AG04449 (cell line): Measurements from ENCODE around the gene BAIAP2.

Experiments used
- CTCF ChIA-PET: fragments of 350-600 bp; formaldehyde crosslinking; extraction: SDS; loops from one replicate; lab custom pipeline; 2021; ENCODE audit warnings: antibody characterized with exemption; lab: Yijun Ruan, JAX
- POLR2A ChIA-PET: fragments of 400-600, 350-600 bp; formaldehyde crosslinking; extraction: SDS; loops from one replicate; lab custom pipeline; 2020; ENCODE audit warnings: antibody characterized with exemption, inconsistent platforms; lab: Yijun Ruan, JAX
- DNase-seq: peaks from one replicate; pipeline ENCODE4 v3.0.0-alpha.2; 2010; ENCODE audit warnings: low read depth, low spot score
- H3K4me3 ChIP-seq: 2 replicates; pipeline ENCODE4 v1.5.1; 2011; ENCODE audit warnings: low read depth, mild to moderate bottlenecking, control low read depth, low read length
- TF ChIP-seq, protein P1 (sequence below): IDR thresholded peaks from one replicate; pipeline ENCODE4 v1.5.1; 2011; ENCODE audit warnings: mild to moderate bottlenecking, moderate library complexity, low read length, control low read depth, inconsistent platforms; ENCODE audit not compliant: insufficient read depth; ENCODE audit errors: missing control alignments

BAIAP2 gene, protein sequence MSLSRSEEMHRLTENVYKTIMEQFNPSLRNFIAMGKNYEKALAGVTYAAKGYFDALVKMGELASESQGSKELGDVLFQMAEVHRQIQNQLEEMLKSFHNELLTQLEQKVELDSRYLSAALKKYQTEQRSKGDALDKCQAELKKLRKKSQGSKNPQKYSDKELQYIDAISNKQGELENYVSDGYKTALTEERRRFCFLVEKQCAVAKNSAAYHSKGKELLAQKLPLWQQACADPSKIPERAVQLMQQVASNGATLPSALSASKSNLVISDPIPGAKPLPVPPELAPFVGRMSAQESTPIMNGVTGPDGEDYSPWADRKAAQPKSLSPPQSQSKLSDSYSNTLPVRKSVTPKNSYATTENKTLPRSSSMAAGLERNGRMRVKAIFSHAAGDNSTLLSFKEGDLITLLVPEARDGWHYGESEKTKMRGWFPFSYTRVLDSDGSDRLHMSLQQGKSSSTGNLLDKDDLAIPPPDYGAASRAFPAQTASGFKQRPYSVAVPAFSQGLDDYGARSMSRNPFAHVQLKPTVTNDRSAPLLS

DNA sequence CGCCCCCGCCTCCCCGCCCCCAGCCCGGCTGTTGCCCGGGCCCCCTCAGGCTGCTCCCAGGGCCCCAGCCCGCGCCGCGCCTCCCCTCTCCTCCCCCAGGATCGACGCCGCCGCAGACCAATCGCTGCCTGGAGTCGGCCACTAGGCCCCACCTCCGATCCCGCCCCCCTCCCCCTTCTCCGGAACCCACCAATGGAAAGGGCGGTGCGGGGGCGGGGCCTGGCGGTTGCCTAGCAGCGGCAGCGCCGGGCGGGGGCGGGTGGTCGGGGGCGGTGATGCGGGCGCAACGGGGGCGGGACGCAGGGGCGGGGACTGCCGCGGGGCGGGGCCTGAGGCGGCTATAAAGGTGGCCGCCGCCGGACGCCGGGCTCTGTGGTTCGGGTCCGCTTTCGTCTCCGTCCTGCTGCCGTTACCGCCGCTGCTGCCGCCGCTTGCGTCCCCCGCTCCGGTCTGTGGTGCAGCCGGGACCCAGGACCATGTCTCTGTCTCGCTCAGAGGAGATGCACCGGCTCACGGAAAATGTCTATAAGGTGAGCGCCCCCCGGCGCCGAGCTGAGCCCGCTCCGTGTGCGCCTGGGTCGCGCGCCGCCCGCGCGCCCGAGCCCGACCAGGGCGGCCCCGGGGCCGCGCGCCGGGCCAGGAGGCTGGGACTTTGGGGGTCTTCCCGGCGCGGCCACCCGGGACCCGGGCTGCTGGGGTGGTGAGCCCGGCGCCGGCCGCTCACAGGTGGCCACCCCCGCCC, at the start of gene BAIAP2:
BAIAP2 (plus strand) TSS at position 373 of the 742 bp plus-strand sequence; CDS start at position 477, 104 bp downstream.
- CTCF ChIA-PET: interaction anchor here (3.1 to 5.3 kb wide), 2 partner anchors 10 to 63 kb away, joined by 28 to 35 read pairs; no protein-coding TSS in a partner anchor

DNA sequence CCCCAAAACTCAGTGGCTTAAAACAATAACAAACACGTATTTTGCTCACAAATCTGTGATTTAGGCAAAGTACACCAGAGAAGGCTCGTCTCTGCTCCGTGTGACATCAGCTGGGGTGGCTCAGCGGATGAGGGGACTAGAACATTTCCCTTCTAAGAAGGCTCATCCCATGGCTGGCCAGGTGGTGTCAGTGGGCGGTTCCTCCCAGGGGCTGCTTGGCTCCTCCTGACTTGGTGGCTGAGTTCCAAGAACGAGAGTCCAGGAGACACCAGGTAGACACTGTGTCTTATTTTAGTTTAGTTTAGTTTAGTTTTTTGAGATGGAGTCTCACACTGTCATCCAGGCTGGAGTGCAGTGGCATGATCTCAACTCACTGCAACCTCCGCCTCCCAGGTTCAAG, 48.9 kb upstream of the BAIAP2 start:
- POLR2A ChIA-PET: interaction anchor here (0.5 kb wide), 1 partner anchor 254 kb away, joined by 3 read pairs; no protein-coding TSS in a partner anchor
- no peak overlapping the region for H3K4me3 ChIP-seq
- TF ChIP-seq, protein P1, sequence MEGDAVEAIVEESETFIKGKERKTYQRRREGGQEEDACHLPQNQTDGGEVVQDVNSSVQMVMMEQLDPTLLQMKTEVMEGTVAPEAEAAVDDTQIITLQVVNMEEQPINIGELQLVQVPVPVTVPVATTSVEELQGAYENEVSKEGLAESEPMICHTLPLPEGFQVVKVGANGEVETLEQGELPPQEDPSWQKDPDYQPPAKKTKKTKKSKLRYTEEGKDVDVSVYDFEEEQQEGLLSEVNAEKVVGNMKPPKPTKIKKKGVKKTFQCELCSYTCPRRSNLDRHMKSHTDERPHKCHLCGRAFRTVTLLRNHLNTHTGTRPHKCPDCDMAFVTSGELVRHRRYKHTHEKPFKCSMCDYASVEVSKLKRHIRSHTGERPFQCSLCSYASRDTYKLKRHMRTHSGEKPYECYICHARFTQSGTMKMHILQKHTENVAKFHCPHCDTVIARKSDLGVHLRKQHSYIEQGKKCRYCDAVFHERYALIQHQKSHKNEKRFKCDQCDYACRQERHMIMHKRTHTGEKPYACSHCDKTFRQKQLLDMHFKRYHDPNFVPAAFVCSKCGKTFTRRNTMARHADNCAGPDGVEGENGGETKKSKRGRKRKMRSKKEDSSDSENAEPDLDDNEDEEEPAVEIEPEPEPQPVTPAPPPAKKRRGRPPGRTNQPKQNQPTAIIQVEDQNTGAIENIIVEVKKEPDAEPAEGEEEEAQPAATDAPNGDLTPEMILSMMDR: no peak
- DNase-seq: no peak
- CTCF ChIA-PET: interaction anchor here (1.3 to 10.9 kb wide), 2 partner anchors 111 to 561 kb away, joined by 3 to 135 read pairs; no protein-coding TSS in a partner anchor

More for the DNA sequence above, at the start of gene BAIAP2:
- no peak for DNase-seq
- H3K4me3 ChIP-seq: peak within 1 kb of the TSS; percentile 78
- TF ChIP-seq, protein P1: no peak
- POLR2A ChIA-PET: interaction anchor here (0.7 to 1.0 kb wide), 2 partner anchors 60 to 62 kb away, joined by 4 to 5 read pairs; no protein-coding TSS in a partner anchor

DNA sequence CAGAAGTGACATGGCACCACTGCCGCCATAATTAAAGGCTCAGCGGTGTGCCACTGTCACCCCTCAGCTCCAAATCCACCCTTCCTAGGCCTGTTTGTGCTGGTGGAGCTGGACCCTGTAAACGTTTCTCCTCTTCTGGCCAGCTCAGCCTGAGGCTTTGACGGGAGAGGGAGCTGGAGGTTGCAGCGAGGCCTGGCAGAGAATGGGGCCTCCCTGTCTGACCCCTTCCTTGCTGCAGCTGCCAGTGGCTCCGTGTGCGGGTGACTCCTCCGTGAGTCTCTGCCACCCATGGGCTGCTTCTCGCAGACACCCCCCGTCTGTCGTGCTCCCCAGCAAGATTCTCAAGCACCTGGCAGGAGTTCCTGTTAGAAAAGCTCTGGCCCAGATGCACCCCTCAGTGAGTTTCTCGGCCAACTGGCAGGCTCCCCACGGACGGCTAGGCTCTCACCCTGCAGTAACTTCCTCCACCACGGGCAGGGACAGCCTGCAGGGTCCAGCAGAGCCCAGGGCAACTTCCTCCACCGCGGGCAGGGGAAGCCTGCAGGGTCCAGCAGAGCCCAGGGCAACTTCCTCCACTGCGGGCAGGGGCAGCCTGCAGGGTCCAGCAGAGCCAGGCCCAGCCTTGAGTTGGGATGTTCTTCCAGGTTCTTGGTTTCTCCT, 48.0 kb upstream of the BAIAP2 start:
- CTCF ChIA-PET: interaction anchor here (0.8 to 10.9 kb wide), 4 partner anchors 37 to 562 kb away, joined by 3 to 135 read pairs (median 4); no protein-coding TSS in a partner anchor
- DNase-seq: no peak
- POLR2A ChIA-PET: no interaction called here
- no peak overlapping the region for H3K4me3 ChIP-seq
- TF ChIP-seq, protein P1: no peak

DNA sequence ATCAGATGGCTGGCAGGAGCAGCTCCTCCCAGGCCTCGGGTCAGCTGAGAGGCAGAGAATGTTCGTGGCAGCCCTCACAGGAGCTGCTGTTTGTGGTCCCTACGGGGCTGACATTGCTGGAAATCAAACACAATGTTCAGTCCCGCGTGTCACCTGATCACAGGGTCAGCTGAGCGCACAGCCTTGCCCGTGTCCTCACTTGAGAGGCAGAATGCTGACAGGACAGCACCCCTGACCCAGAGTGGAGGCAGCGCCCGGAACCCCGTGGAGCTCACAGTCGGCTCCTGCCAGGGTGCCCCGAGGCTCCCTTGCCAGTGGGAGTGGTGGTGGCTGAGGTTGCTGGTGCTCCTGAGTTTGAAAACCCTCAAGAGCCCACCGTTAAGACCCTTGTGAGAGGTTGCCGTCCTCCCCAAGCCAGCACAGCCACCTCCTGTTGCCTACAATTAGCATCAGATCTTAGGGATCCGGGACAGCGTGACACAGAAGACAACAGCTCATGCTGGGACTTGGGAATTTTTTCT, 47.0 kb upstream of the BAIAP2 start:
- TF ChIP-seq, protein P1: no peak
- ChIA-PET POLR2A (no interaction called here), CTCF (interaction anchor here (0.8 to 10.9 kb wide), 10 partner anchors 11 to 252 kb away, joined by 3 to 135 read pairs (median 3); no protein-coding TSS in a partner anchor)
- no peak for DNase-seq
- H3K4me3 ChIP-seq: no peak overlapping the region

DNA sequence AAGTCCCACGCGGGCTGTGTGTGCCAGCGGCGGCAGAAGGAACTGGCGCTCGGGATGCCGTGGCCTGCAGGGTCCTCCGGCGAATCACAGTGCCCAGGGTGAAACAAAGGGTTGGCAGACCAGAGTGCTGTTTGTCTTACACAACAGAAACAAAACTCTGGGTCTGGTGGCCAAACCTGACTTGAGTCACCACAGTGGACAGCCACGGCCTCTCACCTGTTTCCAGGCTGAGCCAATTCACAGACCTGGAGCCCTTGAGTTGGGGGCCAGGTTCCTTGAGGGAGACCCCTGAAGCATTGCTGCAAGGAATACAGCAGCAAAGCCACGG, 45.4 kb upstream of the BAIAP2 start:
- ChIA-PET POLR2A (no interaction called here), CTCF (interaction anchor here (1.0 to 10.9 kb wide), 7 partner anchors 13 to 562 kb away, joined by 3 to 135 read pairs (median 4); no protein-coding TSS in a partner anchor)
- DNase-seq: no peak
- no peak overlapping the region for H3K4me3 ChIP-seq
- TF ChIP-seq, protein P1: no peak
